Right lung (tissue), 10 donors: ENCODE results near the gene BTG2. TPM values are rescaled to one million over a fixed set of nuclear protein-coding genes. Genes with fewer than 3 reads are reported as not detected.
"Not testable (repeated sequence)": the region's sequence is repeated elsewhere in the genome, so short reads cannot be mapped to it uniquely, and the experiment has no call there.

Experiments used
- DNase-seq, 2 donors: peaks; one replicate each; pipeline ENCODE4 v3.0.0-alpha.2; 2013
- long read RNA-seq, 8 donors: transcript quantifications; one replicate each; lab custom pipeline, GENCODE V29; 2026
- polyA plus RNA-seq, 5 donors: library from polyadenylated mRNA; unstranded; fragments of 120-200 nt; gene quantifications; one replicate each; pipeline versions ENCODE4 v1.2.1 to v1.2.3, GENCODE V29; 2013; ENCODE audit warnings: inconsistent platforms in 1 of 5, low replicate concordance in 1 of 5; ENCODE audit not compliant: insufficient read length in 5 of 5, insufficient read depth in 1 of 5

BTG2 gene, protein sequence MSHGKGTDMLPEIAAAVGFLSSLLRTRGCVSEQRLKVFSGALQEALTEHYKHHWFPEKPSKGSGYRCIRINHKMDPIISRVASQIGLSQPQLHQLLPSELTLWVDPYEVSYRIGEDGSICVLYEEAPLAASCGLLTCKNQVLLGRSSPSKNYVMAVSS
- 10 to 100 TPM; 46.8 to 90.2 (median 79.9) TPM for polyA plus RNA-seq
- long read RNA-seq, donor 1, transcript BTG2-201 (2 exons, 2,712 nt), result major isoform, 25 of 25 reads
- long read RNA-seq, donor 1, partial matches to known transcripts, result 0 of 25 reads
- long read RNA-seq, donor 1, other reads (novel, unspliced or antisense), result 0 of 25 reads
- long read RNA-seq, donor 2, transcript BTG2-201 (2 exons, 2,712 nt), result major isoform, 16 of 16 reads
- long read RNA-seq, donor 2, partial matches to known transcripts, result 0 of 16 reads
- long read RNA-seq, donor 2, other reads (novel, unspliced or antisense), result 0 of 16 reads
- long read RNA-seq, donor 3, transcript BTG2-201 (2 exons, 2,712 nt), result major isoform, 6 of 6 reads
- long read RNA-seq, donor 3, partial matches to known transcripts, result 0 of 6 reads
- long read RNA-seq, donor 3, other reads (novel, unspliced or antisense), result 0 of 6 reads
- long read RNA-seq, donor 4, transcript BTG2-201 (2 exons, 2,712 nt), result major isoform, 9 of 10 reads
- long read RNA-seq, donor 4, partial matches to known transcripts, result 0 of 10 reads
- long read RNA-seq, donor 4, other reads (novel, unspliced or antisense), result 0 of 10 reads
- long read RNA-seq, donor 5, transcript BTG2-201 (2 exons, 2,712 nt), result major isoform, 23 of 23 reads
- long read RNA-seq, donor 5, partial matches to known transcripts, result 0 of 23 reads
- long read RNA-seq, donor 5, other reads (novel, unspliced or antisense), result 0 of 23 reads
- long read RNA-seq, donor 6, transcript BTG2-201 (2 exons, 2,712 nt), result major isoform, 35 of 35 reads
- long read RNA-seq, donor 6, partial matches to known transcripts, result 0 of 35 reads
- long read RNA-seq, donor 6, other reads (novel, unspliced or antisense), result 0 of 35 reads
- long read RNA-seq, donor 7, transcript BTG2-201 (2 exons, 2,712 nt), result major isoform, 10 of 10 reads
- long read RNA-seq, donor 7, partial matches to known transcripts, result 0 of 10 reads
- long read RNA-seq, donor 7, other reads (novel, unspliced or antisense), result 0 of 10 reads
- long read RNA-seq, donor 8, transcript BTG2-201 (2 exons, 2,712 nt), result major isoform, 5 of 5 reads
- long read RNA-seq, donor 8, partial matches to known transcripts, result 0 of 5 reads
- long read RNA-seq, donor 8, other reads (novel, unspliced or antisense), result 0 of 5 reads

- peak; percentile 91 to 92 for DNase-seq
Measured at GRCh38 chr1:203304919-203305808, at the start of gene BTG2. TSS of gene BTG2 (plus strand) at chr1:203305519. CDS start at chr1:203305607, 88 bp downstream.

GRCh38 chr1:203256636-203257035 is 48.7 kb upstream of the BTG2 start:
- DNase-seq, result not testable (repeated sequence)

DNA sequence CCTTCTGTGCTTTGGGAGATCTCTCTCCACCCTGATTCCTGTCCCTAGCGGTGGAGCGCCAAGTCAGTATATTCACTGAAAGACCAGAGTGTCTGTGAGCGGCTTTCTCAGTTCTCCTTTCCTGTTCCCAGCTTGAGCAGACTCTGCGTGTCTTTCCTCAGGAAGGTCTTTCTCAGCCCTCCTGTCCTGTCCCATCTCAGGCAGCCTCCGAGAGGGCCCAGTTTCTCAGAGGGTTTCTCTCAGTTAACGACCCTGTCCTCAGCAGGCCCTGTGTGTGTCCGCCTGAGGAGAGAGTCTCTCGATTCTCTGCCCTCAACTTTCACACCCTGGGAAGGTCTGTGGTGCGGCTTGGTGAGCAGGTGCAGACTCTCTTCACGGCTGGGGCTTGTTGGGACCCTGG is 41.8 kb upstream of the BTG2 start:
- DNase-seq, result no peak

DNA sequence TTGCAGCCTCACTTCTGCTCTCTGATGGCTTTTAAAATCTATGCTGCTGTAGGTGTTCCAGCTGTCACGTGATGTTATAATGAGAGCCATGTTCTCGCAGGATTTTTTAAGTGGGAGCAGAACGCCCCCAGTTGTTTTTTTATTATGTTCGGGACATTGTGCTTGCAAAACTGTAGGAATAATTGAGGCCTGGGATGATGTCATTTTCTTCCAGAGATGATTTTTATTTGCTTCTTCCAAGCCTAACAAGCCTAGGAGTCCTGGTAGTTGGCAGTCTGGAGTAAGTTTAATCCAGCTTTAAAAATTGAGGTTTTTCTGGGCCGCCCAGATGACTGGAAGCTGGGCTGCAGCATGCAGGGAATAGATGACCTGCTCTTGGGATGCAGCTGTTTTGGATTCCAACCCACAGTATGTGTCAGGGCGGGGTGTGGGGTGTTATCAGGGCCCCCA is 41.2 kb upstream of the BTG2 start:
- DNase-seq, result no peak

DNA sequence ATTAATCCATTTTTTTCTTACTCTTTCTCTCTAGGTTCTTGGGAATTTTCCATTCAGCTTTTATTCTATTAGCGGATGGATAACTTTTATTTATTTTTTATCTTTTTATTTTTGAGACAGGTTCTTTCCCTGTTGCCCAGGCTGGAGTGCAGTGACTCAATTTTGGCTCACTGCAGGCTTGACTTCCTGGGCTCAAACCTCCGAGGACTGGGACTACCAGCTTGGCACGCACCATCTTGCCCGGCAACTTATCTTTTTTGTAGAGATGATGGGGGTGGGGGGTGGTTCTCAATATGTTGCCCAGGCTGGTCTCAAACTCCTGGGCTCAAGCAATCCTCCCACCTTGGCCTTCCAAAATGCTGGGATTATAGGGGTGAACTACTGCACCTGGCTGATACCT is 39.8 kb upstream of the BTG2 start:
- no peak for DNase-seq

DNA sequence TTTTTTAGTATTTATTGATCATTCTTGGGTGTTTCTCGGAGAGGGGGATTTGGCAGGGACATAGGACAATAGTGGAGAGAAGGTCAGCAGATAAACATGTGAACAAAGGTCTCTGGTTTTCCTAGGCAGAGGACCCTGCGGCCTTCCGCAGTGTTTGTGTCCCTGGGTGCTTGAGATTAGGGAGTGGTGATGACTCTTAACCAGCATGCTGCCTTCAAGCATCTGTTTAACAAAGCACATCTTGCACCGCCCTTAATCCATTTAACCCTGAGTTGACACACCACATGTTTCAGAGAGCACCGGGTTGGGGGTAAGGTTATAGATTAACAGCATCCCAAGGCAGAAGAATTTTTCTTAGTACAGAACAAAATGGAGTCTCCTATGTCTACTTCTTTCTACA is 39.2 kb upstream of the BTG2 start:
- not testable (repeated sequence) for DNase-seq

DNA sequence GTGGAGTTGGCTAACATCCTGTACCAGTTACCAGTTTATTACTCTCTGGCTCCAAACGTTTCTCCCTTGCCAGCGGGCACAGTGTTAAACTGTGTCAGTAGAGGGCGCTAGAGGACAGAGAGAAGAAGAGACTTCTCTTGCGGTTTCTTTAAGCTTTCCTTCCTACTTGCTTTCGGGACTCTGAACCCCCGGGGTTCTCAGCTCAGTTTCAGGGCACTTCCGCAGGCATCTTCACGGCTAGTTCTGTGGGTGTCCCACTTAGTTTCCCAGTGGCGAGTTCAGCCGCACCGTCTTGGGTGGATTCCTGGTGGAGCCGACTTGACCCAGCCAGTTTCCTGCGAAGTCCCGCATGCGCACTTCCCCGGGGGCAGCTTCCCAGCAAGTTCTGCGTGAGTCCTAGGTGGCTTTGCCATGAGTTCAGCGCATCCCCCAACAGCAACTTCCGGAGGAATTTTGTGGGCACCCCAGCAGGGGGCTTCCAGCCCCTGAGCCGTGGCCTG is 37.9 kb upstream of the BTG2 start:
- DNase-seq, result peak; percentile 81 to 91

GRCh38 chr1:203267912-203268311 is 37.4 kb upstream of the BTG2 start:
- no peak for DNase-seq

DNA sequence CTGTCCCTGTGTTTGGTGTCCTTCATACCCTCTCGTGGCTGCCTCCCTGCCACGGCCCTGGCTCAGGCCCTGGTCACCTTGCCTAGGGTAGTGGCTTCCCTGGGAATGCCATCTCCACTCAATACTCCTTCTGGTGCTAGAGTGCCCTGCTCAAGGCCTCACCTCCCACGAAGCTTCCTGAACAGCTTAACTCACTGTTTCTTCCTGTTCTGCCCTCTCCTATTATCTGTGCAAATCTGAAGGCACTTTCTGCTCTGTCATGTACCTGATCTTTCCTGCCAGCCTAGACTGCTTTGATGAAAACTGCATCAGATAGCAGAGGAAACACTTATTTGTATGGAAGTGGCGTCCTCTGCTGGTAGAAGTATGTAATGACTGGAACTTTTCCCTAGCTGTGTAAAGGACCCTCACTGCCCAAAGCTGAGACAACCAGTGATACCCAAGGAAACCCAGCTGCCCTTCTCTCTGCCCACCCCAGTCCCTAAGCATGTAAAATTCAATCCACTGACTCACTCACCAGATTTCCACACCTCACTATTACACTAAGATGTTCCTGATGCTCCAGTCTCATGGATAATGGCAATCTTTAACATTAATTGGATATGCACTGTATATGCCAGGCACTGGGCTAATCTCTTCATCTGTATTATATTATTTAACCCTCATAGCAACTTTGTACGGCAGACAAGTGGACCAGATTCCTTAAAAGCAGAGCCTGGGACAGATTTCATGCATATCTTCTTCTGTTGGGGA is 36.2 kb upstream of the BTG2 start:
- no peak for DNase-seq

DNA sequence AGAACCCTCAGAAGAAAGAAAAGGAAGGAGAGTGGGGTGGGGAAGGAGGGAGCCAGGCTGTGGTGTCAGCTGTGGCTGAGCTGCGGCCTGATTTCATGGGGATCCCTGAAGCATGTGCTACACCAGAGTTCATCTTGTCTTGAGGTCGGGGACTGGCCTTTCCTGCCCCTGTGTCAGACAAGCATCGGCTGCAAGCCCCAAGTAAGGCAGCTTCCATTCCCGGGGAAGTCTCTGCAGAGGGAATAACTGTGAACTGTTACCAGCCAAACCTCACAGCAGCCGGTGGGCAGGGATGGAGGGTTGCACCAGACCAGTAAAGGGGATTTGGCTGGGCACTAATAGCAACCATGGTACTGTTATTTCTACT is 35.7 kb upstream of the BTG2 start:
- DNase-seq, result no peak

GRCh38 chr1:203270448-203270847 is 34.9 kb upstream of the BTG2 start:
- DNase-seq, result no peak

GRCh38 chr1:203271018-203271743 is 34.1 kb upstream of the BTG2 start:
- DNase-seq, result no peak

DNA sequence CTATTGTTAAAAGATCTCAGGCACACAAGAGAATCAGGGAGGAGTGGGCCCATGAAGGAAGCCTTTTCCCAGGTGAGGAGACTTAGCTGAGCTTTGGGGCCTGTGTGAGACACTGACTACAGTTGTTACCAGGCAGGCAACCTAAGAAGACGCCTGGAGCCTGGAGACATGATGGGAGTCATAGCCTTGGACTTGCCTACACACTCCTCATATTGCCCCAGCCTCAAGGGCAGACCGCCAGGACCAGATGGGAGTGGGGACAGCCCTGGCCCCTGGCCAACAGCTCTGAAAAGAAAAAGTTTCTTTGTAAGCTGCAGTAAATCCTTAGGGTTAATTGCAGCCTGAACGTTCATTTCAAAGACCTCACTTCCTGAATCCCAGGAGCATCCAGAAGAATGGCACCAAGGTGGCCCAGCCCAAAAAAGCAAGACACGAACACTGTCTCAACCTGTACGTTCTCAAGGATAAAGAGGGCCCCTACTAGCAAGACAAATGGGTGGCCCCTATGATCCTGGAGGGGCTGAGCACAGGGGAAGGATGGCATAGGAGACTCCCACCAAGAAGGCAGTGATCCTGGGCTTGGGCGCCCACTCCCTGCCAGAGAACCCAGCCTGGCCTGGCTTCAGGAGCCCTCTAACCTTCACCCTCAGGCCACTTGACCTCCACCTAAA is 33.2 kb upstream of the BTG2 start:
- no peak for DNase-seq

DNA sequence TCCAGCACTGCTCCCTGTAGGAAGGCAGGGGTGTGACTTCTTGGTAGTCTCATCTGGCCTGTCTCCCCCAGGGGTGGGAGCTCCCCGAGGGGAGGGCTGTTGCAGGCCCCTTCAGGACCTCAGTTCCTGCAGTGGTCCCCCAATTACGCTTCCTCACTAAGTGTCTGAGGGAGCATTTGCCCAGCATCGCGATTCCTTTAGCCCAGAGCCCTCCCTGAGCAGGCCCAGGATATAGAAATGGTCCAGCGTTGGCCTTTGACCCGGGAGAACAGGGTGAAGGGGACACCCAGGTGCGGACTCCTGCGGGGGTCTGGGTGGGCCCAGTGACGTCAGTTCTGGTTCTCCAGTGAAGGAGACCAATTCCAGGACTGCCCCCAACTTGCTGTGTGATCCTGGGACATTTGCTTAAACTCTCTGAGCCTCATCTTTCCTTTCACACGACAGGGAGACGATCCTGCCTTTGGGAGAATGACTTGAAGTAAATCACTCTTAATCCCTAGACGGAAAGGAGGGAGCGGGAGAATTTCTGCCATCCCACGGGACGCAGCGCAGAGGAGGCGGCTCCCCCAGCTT is 32.6 kb upstream of the BTG2 start:
- no peak for DNase-seq

DNA sequence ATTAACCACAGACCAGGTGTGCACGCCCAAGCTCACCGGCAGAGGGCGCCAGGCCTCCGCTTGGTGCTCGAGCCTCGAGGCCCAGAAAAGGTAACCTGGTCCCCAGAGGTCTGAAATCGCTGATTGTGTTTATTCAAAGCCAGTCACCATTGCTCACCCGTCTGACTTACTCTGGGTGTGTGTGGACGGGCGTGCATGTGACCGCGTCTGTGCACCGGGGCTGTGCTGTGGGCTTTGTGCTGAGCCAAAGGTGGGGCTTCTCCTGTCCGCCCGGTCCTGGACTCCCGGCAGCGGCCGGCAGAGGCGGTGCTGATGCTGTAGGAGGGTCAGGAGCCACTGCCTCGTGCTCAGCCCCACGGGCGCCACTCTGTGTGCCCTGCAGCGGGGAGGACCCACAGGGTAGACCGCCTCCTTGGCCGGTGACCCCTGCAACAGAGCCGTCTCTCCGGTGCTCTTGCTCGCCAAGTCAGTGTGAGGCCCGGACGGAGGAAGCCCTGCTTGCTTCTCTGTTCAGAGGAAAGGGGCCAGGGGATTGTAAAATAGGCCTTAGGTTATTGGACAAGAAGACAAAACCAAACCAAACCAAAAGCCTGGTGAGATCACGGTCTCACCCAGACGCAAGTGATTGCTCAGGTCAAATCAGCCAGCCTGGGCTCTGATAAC is 32.0 kb upstream of the BTG2 start:
- DNase-seq, result peak; percentile 77 to 78

- no peak for DNase-seq
Measured at GRCh38 chr1:203273869-203274602, 31.3 kb upstream of the BTG2 start.
